ENCODE measurements around the gene ATP6V0C.
A peak's percentile ranks its signal among the peaks of the same experiment; 100 is the strongest.

ATP6V0C gene

GRCh38 chr16:2481676-2482075 is 32.1 kb upstream of the ATP6V0C start:
- H3K4me3 ChIP-seq (replicated peaks; ENCODE audit: low read depth, low read length): no peak overlapping the region
- TF ChIP-seq, protein P1, sequence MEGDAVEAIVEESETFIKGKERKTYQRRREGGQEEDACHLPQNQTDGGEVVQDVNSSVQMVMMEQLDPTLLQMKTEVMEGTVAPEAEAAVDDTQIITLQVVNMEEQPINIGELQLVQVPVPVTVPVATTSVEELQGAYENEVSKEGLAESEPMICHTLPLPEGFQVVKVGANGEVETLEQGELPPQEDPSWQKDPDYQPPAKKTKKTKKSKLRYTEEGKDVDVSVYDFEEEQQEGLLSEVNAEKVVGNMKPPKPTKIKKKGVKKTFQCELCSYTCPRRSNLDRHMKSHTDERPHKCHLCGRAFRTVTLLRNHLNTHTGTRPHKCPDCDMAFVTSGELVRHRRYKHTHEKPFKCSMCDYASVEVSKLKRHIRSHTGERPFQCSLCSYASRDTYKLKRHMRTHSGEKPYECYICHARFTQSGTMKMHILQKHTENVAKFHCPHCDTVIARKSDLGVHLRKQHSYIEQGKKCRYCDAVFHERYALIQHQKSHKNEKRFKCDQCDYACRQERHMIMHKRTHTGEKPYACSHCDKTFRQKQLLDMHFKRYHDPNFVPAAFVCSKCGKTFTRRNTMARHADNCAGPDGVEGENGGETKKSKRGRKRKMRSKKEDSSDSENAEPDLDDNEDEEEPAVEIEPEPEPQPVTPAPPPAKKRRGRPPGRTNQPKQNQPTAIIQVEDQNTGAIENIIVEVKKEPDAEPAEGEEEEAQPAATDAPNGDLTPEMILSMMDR (IDR thresholded peaks at IDR 0.05; ENCODE audit: low read depth, low read length, missing control alignments): no peak
- no peak for DNase-seq (ENCODE audit: extremely low read depth, low read depth)

GRCh38 chr16:2482249-2482648 is 31.5 kb upstream of the ATP6V0C start:
- no peak overlapping the region for H3K4me3 ChIP-seq (replicated peaks; ENCODE audit: low read depth, low read length)
- no peak for DNase-seq (ENCODE audit: extremely low read depth, low read depth)
- TF ChIP-seq, protein P1 (IDR thresholded peaks at IDR 0.05; ENCODE audit: low read depth, low read length, missing control alignments): no peak

GRCh38 chr16:2482708-2483534 is 30.8 kb upstream of the ATP6V0C start:
- TF ChIP-seq, protein P1 (IDR thresholded peaks at IDR 0.05; ENCODE audit: low read depth, low read length, missing control alignments): no peak
- no peak for DNase-seq (ENCODE audit: extremely low read depth, low read depth)
- peak overlapping the region; percentile 16; the same call in 1 of the 2 replicates for H3K4me3 ChIP-seq (replicated peaks; ENCODE audit: low read depth, low read length)

- TF ChIP-seq, protein P1 (IDR thresholded peaks at IDR 0.05; ENCODE audit: low read depth, low read length, missing control alignments): no peak
- DNase-seq (ENCODE audit: extremely low read depth, low read depth): no peak
- no peak overlapping the region for H3K4me3 ChIP-seq (replicated peaks; ENCODE audit: low read depth, low read length)
Measured at GRCh38 chr16:2483939-2484897, 29.5 kb upstream of the ATP6V0C start.

DNA sequence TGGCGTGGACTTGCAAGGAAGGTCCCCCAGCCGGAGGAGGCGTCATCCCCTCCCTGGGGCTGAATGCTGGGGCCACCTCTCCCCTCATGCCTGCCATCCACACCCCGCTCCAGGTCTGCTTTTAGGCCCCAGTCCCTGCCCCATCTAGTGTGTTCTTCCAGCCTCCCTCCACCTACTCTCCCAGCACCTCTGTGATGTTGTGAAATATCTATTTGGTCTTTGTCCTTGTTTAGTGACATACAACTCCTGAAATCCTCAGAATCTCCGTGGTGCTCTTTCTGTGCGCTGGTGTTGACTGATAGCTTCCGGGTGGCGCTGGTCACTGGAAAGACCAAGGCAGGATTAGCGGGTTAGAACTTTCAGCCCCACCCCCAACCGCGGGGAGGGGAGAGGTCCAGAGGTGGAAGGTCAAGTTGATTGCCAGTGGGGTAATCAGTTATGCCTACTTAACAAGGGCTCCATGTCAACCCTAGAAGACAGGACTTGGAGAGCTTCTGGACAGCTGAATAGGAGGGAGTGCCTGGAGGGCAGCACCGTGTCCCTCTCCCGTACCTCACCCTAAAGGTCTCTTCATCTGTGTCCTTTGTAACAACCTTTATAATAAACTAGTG is 28.7 kb upstream of the ATP6V0C start:
- TF ChIP-seq, protein P1 (IDR thresholded peaks at IDR 0.05; ENCODE audit: low read depth, low read length, missing control alignments): no peak

DNA sequence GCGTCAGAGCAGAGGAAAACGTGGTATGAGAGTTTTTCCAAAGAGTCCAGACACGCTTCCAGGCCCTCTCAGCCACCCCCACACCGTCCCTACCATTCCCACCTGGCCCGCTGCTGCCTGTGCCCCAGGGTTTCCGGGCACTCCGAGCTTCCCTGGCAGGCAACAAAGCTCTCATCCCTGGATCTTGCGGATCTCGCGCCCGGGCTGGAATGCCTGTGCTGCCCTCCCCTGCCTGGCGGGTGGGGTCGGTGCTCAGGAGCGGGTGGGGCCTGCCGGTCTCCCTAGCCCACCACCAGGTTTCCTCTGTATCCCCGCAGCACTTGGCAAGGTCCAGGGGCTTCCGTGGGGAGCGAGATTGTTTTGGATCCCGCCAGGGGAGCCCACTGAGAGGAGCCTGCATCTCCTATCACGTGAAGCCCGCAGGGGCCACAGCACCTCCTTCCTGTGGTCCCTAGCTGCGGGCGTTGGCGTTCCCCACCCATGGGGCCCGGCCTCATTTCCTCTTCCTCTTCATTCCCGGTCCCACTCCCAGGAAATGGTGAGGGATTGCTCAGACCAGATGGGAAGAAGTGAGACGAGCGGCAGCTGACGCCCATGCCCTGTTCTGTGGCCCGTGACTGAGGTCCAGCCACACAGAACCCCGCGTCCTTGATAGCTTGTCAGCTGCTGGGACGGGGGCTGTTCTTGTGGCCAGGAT is 27.8 kb upstream of the ATP6V0C start:
- no peak for DNase-seq (ENCODE audit: extremely low read depth, low read depth)
- H3K4me3 ChIP-seq (replicated peaks; ENCODE audit: low read depth, low read length): no peak overlapping the region
- TF ChIP-seq, protein P1 (IDR thresholded peaks at IDR 0.05; ENCODE audit: low read depth, low read length, missing control alignments): no peak

More for the DNA sequence above, 28.7 kb upstream of the ATP6V0C start:
- DNase-seq (ENCODE audit: extremely low read depth, low read depth): no peak
- H3K4me3 ChIP-seq (replicated peaks; ENCODE audit: low read depth, low read length): no peak overlapping the region

Measured in HFF-Myc (cell line).